Endometrium (tissue), 2 donors: ENCODE measurements around the gene TSPYL4.

Source experiments
- FAIRE-seq: peaks from 2 replicates; lab custom pipeline; 2012; peaks lifted over from hg19 to GRCh38; lab: Jason Lieb, UNC
- donor health status: control.
- donor health status: control.

The TSPYL4 gene

DNA sequence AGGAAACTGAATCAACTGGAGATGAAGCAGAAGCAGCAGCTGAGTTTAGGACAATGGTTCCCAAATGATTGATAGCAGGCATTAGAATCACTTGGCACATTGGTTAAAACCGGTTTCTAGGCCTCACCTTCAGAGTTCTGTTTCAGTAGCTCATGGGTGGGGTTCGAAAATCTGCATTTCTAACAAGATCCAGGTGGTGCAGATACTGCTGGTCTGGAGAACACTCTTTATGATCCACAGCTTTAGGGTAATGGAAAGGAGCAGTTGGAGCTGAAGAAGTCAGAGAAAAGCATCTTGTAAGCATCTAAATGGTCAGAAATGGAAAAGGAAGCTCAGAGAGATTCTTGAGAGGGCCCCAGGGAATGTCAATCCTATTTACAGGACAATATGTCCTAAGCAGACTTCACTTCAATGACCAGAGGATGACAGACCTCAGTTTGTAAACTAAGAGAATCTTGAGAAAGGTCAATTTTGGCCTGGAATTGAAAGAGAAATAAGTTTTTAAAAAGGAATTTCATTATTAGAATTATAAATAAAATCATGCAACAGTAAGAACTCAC, 17.4 kb upstream of the TSPYL4 start:
- FAIRE-seq, result no peak

DNA sequence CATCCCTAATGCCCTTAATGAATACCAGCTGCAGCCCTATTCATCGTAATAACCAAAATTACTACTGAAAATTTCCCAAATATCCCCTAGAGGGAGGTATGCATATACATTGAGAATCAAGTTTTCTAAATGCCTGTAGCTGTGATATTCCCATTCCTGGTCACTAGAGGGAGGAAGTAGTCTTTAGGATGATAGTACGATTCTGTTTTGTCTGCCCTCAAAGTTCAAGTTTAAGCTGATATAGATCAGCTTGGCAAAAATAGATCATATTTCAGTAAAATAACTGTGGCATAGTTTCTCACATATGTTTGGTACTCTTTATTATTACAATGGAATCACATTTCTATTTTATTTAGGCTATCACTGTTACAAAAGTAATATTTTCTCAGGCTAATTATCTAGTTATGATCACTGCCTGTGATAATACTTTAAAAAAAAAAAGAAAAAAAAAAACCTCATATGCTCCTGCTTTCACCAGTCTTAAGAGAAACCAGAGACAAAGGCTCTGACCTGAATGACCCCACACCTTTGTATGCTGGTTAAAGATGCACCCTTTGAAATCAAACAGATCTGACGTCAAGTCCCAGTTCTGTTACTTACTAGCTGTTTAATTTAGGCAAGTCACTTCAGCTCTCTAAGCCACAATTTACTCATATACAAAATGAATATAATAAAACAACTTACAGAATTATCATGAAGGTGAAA, 14.9 kb upstream of the TSPYL4 start:
- FAIRE-seq, result peak; percentile 84

DNA sequence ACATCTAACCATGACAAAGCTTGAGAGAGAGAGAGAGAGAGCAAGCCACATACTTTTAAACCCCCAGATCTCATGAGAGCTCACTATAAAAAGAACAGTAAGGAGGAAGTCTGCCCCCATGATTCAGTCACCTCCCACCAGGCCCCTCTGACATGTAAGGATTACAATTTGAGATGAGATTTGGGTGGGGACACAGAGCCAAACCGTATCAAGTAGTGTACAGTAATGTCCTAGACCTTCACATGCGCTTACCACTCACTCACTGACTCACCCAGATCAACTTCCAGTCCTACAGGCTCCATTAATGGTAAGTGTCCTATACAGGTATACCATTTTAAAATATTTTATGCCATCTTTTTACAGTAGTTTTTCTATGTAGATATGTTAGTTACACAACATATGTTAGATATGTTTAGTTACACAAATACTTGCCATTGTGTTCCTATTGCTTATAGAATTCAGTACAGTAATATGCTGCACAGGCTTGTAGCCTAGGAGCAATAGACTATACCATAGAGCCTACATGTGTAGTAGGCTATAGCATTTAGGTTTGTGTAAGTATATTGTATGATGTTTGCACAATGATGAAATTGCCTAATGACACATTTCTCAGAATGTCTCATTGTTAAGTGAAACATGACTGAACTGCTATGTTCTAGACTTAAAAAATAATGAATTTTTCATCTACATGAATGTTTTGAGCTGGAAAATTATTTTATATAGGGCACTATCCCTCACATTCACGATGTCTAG, 14.1 kb upstream of the TSPYL4 start:
- no peak for FAIRE-seq

DNA sequence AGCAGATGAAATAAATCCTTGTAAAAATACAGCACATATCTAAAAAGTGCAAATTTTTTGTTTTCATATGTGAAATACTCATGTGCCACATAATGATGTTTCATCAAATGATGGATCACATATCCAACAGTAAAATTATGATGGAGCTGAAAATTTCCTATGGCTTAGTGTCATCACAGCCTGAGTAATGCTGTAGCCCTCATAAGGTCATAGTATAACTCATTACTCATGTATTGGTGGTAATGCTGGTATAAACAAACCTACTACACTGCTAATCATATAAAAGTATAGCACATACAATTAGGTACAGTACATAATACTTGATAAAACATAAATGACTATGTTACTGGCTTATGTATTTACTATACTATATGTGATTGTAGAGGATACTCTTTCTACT, 12.9 kb upstream of the TSPYL4 start:
- no peak for FAIRE-seq

DNA sequence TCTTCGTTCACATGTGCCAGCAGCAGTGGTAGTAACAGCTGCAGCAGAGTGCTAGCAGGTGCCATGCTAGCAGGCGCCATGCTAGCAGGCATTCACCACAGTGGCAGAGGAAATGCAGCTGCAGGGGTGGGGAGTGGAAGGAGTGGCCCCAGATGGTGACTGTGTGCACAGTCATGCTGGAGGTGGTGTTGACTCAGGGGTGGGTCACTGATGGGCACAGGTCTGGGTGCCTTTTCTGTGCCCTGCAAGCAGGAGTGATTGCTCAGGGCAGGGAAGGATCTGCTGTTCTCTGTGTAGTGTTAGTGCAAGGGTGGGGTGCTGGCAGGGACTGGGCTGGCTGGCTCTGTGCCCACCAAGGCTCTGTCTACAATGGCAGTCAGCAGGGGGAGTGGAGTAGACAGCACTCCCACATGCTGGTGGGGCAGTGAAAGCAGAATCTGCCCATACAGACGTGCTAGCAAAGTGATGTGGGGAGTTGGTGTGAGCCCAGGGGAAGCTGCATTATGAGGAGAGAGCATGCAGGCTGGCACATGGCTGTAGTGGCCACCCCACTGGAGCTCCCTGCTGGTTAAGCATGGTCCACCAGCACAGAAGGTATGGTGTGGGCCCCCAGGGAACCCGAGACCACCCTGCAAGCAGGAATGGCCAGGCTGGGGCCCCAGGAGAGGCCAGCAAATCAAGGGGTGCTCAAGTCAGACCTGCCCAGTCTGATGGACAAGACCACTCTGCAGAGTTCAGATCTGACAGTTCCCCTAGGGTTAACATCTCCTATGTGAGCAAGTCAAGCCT, 11.4 kb upstream of the TSPYL4 start:
- FAIRE-seq, result no peak

DNA sequence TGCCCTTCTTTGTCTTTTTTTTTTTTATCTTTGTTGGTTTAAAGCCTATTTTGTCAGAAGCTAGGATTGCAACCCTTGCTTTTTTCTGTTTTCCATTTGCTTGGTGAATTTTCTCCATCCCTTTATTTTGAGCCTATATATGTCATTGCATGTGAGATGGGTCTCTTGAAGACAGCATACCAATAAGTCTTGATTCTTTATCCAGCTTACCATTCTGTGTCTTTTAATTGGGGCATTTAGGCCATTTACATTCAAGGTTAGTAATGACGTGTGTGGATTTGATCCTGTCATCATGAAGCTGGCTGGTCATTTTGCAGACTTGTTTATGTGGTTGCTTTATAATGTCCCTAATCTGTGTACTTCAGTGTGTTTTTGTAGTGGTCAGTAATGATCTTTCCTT, 9.5 kb upstream of the TSPYL4 start:
- FAIRE-seq, result no peak

DNA sequence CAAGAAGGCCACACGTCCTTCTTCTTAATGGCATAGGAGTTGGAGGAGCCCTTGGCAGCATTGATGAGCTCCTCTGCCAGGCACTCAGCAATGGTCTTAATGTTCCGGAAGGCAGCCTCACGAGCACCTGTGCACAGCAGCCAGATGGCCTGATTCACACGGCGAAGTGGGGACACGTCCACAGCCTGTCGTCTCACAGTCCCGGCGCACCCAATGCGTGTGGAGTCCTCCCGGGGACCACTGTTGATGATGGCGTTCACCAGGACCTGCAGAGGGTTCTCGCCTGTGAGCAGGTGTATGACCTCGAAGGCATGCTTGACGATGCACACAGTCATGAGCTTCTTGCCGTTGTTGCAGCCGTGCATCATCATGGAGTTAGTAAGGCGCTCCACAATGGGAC, 4.6 kb upstream of the TSPYL4 start:
- no peak for FAIRE-seq

DNA sequence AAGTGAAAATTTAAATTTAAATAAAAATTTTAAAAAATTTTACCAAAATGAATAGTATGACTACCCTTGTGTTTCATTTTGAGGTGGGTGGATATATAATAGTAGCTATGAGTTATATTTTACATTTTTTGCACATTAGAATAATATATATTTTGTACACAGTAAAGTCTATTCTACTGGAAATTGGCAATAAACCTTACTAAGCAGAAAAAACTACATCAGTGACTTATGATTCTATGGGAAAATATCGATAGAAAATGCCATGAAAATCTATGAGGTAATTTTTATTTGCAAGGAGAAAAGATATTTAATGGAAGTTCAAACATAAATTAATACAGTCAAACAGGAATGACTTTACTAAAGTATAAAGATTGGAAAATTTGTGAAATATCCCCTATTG, 2.8 kb upstream of the TSPYL4 start:
- FAIRE-seq, result no peak

DNA sequence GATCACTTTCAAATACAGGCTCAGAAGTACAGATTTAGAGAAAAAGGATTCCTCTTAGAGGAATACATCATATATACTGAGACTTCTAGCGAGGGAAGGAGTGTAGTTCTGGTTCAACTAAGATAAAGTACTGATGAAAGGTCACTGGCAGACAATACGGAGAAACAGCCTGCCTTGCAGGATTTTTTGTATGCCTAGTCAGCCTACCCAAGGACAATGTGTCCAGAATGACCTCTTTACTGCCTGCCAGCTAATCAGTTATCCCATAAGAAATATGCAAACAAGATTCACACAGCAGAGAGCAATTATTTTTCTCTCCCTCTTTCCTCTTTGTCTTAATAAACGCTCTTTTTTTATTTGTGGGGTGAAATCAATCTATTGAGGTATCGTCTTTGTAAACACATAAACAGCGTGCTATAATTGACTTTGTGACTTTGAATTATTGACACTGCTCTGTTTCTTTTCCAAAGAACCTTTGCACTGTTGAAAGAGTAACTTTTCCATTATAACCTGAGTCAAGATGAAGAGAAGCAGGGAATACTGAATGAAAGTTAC, 1.4 kb upstream of the TSPYL4 start:
- no peak for FAIRE-seq

DNA sequence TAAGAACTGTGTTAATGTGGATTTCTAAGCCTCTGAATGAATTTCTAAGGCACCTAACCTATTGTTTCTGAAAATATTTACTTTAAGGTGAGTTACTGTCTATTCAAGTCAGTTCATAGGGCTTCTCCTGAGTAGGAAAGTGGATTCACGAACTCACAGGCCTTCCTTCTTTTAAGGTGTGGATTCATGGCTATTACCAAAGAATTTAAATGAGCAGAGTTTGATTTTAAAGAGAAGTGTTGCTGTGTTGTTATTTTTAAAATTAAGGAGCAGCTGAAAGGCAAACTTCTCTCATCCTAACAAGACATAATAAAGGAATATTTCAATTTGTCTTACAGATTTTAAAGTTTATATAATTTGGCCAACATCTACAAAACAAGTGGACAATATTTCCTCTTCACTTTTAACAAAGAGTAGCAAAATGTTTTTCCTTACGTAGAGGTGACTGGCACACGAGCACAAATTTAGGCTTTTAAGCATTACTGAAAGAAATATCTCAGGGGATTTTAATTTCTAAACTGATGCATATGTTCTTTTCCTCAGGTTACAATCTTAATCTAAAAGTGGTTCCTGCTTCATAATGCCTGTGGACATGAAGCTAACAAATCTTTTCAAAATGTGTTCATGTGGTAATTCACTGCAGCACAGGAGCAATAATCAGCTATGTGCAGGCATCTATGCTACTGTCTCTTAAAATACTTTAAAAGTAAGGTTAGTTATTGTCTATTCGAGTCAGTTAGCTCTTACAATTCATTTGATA, 602 bp upstream of the TSPYL4 start:
- no peak for FAIRE-seq

DNA sequence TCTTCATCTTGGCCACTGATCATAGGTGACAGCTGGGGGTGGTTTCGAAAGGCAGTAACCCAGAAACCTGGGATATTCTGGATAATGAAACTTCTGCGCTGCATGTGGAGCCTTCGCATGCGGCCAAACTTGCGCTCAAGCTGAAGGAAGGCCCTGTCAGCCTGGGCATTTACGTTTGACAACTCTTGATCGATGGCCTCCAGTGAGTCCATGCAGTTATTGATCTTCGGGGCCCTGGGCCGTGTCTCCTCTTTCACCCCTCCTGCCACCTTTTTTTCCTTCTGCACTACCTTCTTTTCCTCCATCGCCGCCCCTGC, 729 bp downstream of the TSPYL4 start:
- no peak for FAIRE-seq

DNA sequence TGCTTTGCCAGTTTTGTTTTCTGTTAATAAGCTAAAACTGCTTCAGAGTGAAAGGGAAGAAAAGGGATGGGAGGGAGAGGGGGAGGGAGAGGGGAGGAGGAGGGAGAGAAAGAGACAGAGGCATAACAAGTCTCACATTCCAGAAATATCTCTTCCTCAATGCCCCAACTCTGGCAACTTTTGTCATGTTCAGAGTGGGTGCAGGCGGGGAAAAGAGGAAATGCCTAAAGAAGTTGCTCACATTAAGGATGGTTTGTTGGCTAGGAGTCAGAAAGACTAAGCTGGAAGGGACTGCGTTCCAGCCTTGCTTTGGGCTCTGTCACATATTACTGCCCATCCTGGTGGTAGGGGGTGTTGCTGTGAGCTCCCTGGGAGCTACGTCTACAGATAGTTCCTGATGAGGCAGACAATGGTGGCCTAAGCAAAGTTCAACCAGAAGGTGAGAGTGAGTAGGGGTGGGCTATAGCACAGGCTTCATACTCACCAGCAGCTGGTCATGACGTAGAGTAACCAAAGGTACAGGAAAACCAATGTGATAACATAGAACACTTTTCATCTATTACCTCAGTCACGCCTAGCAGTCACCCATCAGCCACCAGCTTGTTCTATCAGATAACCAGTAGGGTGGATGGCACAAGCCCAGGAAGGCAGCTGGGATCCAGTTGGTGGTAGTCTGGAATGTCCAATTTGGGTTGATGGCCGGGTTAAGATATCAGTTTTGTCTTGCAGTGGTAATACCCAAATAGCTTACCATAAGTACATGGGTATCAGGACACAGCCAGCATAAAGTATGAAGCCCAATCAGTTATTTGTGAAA, 2.1 kb downstream of the TSPYL4 start:
- FAIRE-seq, result no peak

DNA sequence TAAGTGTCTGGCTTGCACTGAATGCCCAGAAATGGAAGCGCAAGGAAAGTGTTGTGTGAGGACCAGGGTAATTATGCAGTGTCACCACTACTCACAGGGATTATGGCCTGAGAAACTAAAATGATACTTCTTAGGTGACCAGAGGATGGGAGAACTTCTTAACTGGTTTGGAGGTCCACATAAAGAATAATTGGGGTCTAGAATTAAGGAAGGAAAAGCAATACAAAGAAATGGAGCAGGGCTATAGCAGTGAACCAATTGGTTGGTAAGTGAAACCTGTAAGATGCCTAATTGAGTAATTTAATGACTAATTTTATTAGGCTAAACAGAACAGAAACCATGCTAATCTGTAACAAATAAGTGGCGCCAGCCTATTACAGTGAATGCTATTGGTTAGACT, 5.3 kb downstream of the TSPYL4 start:
- no peak for FAIRE-seq

DNA sequence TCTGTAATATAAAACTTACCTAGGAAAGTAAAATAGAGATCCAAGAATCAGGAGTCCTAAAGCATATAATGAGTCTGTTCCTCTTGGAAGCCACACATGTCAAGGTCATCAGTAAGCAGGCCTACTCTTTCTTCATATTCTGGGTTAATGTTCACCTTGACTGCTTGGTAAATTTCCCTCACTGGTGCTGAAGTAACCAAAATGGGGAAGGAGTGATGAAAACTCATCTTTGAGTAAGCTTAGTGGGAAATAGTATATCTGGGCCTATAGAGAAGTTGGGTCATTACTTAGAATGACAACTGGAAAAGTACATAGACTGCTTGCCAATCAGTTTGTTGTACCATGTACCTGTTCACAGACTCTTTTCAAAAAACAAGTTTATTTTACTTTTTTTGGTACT, 6.6 kb downstream of the TSPYL4 start:
- FAIRE-seq, result no peak

DNA sequence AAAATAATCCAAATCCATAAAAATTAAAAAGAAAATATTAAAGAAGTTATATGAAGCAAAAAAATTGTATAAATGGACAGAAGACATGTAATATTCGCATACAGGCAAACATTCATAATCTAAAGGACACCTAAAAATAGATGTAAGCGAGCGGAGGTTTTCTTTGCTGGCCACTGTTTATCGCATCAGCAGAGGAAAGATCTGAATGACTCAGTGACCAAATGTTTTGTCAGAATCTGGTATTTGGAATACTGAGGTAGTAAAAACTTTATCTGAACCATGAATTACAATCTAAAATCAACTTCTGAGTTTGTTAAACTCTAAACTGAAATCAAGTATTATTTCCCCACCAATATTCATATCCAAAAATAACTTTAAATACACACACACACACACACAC, 7.8 kb downstream of the TSPYL4 start:
- no peak for FAIRE-seq

DNA sequence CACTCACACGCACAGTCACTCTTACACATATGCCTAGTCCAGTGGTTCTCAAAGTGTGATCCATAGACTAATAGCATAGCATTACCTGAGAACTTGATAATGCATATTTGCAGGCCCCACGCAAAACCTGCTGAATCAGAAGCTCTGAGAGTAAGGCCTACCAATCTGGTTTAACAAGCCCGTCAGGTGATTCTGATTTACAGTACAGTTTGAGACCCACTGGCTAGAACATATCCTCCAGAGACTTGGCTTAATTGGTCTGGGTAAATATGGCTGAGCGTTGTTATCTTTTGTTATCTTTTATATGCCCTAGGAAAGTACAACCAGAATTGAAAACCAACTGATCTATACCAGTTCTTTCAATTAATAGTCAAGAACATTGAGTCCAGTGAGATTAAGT, 9.6 kb downstream of the TSPYL4 start:
- FAIRE-seq, result no peak

DNA sequence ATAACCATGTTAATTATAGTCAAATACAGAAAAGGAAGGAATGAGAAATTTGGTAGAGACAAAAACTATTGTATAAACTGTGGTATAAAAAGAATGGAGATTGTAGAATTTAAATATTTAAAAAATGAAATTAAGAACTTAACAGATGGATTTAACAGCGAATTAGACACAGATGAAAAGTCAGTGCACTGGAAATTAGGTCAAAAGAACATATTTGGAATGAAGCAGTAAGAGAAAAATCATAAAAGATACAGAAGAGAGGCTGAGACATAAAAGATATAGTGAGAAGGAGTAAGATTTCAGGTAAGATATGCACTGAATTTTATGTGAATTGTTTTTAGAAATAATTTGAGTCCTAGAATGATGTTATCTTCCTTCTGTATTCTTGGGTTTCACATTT, 14.0 kb downstream of the TSPYL4 start:
- no peak for FAIRE-seq

DNA sequence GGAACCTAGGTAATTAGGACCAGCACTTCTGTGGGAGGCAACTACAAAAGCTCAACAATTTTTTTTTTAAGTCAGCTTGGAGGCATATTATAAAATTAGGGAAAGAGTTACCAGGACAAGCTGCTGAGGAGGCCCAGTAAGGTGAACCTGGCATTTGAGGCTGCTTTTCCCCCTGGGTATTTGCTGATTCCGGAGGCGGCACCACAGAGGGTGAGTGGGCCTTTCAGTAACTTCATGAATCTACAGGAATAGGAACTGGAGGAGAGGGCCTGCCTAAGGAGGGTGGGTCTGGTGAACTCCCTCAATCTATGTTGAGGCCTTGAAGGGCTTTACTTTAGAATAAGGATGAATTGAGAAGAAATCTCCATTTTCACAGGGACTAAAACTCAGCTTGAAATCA, 14.6 kb downstream of the TSPYL4 start:
- FAIRE-seq, result no peak

DNA sequence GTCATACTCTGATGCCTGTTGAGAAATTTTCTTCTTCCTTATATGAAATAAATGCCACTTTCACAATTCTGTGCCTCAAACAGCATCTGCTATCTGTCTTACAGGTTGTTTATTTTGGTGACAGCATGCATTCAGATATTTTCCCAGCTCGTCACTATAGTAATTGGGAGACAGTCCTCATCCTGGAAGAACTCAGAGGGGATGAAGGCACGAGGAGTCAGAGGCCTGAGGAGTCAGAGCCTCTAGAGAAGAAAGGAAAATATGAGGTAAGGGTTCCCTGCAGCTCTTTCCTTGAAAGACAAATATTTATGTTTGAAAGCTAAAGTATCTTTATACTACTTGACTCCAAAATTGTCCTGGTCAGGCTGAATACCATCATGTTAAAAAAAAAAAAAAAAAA, 15.8 kb downstream of the TSPYL4 start:
- no peak for FAIRE-seq

DNA sequence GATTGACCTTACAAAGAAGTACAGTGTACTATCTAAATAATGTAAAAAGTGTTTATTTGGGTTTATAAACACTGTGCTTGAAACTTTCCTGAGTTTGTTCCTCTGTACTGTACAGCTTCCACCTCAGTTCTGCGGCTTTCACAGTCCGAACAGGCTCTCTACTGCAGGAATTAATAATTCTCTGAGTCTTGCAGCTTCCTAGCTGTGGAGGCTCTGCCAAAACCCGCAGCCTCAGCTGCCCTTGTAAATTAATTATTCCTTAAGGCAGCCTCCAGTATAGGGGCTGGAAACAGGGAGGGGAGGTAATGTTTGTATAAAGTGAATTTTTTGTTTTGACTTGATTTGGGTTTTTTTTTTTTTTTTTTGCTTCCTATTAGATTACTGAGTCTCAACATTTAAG, 19.2 kb downstream of the TSPYL4 start:
- FAIRE-seq, result no peak

DNA sequence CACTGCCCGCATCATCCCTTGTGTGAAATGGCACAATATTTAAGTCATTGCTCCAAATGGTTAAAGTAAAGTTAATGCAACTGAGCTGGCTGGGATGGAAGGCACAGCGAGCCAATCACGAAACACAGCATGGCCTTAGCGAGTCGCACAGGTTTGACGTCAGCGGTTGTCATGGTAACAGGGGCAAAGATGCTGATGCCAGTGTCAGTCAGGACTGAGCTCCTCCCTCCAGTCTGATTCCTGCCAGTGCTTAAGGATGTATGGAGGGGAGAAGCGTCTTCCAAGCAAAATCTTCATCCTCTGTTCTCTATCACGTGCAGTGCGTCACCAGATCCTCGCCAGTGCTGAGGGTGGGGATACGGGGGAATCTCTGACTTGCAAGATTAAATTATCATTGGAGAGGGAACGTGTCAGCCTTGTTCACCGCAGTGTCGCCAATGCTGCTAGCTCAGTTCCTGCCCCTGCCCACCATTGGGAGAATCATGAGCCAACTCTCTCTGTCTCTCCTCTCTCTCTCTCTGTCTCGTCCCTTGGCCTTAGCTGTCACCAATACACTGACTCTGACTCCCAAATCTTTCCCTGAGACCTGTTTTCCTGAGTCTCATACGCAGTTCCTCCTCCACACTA, 24.5 kb downstream of the TSPYL4 start:
- no peak for FAIRE-seq
